Stimulated activated CD8-positive, alpha-beta memory T cell treated with anti-CD3 and anti-CD28 coated beads, Interleukin-2, amount 100 ng/mL, for 48 hours (primary cell): ENCODE measurements around the gene SMYD4.

ENCODE experiments used
- DNase-seq, 2 donors: peaks; one replicate each; pipeline ENCODE4 v3.0.0-alpha.2; 2020; ENCODE audit warnings: low read depth in 2 of 2

Gene SMYD4

DNA sequence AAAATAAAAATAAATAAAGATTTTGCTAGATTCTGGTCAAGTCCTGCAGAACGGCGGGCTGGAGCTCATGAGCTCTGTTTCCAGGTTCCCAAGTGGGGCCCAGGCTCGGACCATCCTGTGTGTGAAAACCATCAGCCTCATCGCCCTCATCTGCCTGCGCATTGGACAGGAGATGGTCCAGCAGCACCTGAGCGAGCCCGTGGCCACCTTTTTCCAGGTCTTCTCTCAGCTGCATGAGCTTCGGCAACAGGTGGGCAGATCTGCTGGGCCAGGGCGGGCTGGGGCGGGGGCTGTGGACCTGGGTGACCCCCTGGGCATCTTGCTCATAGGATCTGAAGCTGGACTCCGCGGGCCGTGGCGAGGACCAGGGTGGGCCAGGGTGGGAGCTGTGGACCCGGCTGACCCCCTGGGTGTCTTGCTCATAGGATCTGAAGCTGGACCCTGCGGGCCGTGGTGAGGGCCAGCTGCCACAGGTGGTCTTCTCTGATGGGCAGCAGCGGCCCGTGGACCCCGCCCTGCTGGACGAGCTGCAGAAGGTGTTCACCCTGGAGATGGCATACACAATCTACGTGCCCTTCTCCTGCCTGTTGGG lies 97.4 kb downstream of the SMYD4 start:
- no peak for DNase-seq

DNA sequence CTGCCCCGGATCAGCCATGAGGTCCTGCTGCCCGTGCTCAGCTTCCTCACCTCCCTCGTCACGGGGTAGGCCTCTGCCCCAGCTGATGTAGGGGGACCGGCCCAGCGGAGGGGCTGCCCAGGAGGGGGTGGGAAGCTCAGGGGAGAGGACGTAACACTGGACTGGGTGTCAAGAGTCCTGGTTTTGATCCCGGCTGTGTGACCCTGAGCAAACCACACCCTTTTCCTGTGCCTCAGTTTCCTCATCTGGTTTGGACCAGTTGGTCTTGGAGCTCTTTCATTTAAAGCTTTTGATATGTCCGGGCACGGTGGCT lies 98.6 kb downstream of the SMYD4 start:
- no peak for DNase-seq

DNA sequence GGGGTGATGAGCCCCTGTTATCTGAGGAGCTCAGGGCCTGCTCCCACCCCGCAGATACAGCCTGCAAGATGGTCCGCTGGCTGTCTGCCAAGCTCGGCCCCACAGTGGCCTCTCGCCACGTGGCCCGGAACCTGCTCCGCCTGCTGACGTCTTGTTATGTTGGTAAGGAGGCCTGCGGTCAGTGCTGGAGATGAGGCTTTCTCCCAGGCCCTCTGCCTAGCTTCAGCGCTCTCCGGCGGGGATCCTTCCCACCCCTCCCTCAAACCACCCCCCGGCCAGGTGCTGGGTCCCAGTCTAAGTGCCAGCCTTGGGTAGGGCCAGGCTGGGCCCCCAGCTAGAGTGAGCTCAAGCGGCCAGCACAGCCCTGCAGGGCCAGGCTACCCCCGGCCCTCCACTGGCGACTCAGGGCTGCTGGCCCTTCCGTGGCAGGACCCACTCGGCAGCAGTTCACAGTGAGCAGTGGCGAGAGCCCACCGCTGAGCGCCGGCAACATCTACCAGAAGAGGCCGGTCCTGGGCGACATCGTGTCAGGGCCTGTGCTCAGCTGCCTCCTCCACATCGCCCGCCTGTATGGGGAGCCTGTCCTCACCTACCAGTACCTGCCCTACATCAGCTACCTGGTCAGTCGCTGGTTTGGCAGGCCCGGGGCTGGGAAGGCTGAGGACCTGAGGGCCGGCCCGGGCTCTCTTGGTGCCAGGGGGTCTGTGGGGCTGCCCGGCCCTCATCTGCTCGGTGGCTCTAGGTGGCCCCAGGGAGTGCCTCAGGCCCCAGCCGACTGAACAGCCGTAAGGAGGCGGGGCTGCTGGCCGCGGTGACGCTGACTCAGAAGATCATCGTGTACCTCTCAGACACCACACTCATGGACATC lies 99.1 kb downstream of the SMYD4 start:
- no peak for DNase-seq

DNA sequence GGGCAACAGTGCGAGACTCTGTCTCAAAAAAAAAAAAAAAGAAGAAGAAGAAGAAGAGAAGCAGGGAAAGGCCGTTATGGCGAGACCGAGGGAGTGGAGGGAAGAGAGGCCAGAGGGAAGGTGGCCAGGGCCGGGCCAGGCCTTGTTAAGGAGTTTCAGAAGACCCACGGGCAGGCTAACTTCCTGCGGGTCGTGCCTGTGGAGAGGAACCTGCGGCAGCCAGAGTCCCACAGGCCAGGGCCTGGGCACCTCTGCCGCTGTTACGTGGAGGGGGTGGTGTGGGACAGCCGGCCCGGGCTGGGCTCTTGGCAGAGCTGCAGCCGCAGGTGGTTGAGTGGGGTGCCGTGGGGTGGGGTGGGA lies 99.8 kb downstream of the SMYD4 start:
- DNase-seq = no peak
